HG02840 (cell line): ENCODE results near the gene PCDHAC2.

ENCODE experiments used
- ATAC-seq: cut with Tn5 transposase; IDR thresholded peaks from one replicate; pipeline ENCODE4 v1.9.1; 2021; ENCODE audit warnings: mild to moderate bottlenecking, moderate library complexity, moderate number of reproducible peaks; ENCODE audit not compliant: unreplicated experiment, low FRiP score

Gene PCDHAC2

GRCh38 chr5:140966293-140967225, at the start of gene PCDHAC2:
Gene PCDHAC2, plus strand, starts transcription at chr5:140966476. Its CDS starts 291 bp downstream, at chr5:140966767.
- ATAC-seq = no peak

- no peak for ATAC-seq
Observed at GRCh38 chr5:140923601-140924000, 42.7 kb upstream of the PCDHAC2 start.

GRCh38 chr5:140925806-140926442, 40.4 kb upstream of the PCDHAC2 start, which contains the start of gene PCDHAC1:
Gene PCDHAC1, plus strand, starts transcription at chr5:140926299. Its CDS starts 594 bp downstream, at chr5:140926893.
- ATAC-seq = no peak

GRCh38 chr5:140926443-140927227, 39.6 kb upstream of the PCDHAC2 start:
- no peak for ATAC-seq

GRCh38 chr5:140927228-140927573, 39.1 kb upstream of the PCDHAC2 start:
- no peak for ATAC-seq

GRCh38 chr5:140934964-140935606, 31.2 kb upstream of the PCDHAC2 start:
- no peak for ATAC-seq

GRCh38 chr5:140946578-140946977, 19.7 kb upstream of the PCDHAC2 start:
- no peak for ATAC-seq

- no peak for ATAC-seq
Observed at GRCh38 chr5:140951636-140952035, 14.6 kb upstream of the PCDHAC2 start.

- ATAC-seq = no peak
Observed at GRCh38 chr5:140953234-140953633, 13.0 kb upstream of the PCDHAC2 start.

- no peak for ATAC-seq
Observed at GRCh38 chr5:140962190-140962589, 4.1 kb upstream of the PCDHAC2 start.

- ATAC-seq = no peak
Observed at GRCh38 chr5:140964356-140964755, 1.9 kb upstream of the PCDHAC2 start.

- no peak for ATAC-seq
Observed at GRCh38 chr5:140965905-140966292, 377 bp upstream of the PCDHAC2 start.

GRCh38 chr5:140967226-140967893, 1.1 kb downstream of the PCDHAC2 start:
- ATAC-seq = no peak

- no peak for ATAC-seq
Observed at GRCh38 chr5:140969880-140970279, 3.6 kb downstream of the PCDHAC2 start.

- ATAC-seq = no peak
Observed at GRCh38 chr5:140973550-140973949, 7.3 kb downstream of the PCDHAC2 start.

- no peak for ATAC-seq
Observed at GRCh38 chr5:140977003-140977402, 10.7 kb downstream of the PCDHAC2 start.

GRCh38 chr5:140978260-140978659, 12.0 kb downstream of the PCDHAC2 start:
- ATAC-seq = no peak

GRCh38 chr5:140978983-140979382, 12.7 kb downstream of the PCDHAC2 start:
- no peak for ATAC-seq

GRCh38 chr5:140982083-140982716, 15.9 kb downstream of the PCDHAC2 start:
- no peak for ATAC-seq
